Iris pigment epithelial cell (primary cell): ENCODE results near the gene GPR137B.
A peak's percentile ranks its signal among the peaks of the same experiment; 100 is the strongest.

Source experiments
- DNase-seq: peaks from one replicate; pipeline ENCODE4 v3.0.0-alpha.2; 2011; ENCODE audit warnings: low read depth

GPR137B gene, protein sequence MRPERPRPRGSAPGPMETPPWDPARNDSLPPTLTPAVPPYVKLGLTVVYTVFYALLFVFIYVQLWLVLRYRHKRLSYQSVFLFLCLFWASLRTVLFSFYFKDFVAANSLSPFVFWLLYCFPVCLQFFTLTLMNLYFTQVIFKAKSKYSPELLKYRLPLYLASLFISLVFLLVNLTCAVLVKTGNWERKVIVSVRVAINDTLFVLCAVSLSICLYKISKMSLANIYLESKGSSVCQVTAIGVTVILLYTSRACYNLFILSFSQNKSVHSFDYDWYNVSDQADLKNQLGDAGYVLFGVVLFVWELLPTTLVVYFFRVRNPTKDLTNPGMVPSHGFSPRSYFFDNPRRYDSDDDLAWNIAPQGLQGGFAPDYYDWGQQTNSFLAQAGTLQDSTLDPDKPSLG

DNA sequence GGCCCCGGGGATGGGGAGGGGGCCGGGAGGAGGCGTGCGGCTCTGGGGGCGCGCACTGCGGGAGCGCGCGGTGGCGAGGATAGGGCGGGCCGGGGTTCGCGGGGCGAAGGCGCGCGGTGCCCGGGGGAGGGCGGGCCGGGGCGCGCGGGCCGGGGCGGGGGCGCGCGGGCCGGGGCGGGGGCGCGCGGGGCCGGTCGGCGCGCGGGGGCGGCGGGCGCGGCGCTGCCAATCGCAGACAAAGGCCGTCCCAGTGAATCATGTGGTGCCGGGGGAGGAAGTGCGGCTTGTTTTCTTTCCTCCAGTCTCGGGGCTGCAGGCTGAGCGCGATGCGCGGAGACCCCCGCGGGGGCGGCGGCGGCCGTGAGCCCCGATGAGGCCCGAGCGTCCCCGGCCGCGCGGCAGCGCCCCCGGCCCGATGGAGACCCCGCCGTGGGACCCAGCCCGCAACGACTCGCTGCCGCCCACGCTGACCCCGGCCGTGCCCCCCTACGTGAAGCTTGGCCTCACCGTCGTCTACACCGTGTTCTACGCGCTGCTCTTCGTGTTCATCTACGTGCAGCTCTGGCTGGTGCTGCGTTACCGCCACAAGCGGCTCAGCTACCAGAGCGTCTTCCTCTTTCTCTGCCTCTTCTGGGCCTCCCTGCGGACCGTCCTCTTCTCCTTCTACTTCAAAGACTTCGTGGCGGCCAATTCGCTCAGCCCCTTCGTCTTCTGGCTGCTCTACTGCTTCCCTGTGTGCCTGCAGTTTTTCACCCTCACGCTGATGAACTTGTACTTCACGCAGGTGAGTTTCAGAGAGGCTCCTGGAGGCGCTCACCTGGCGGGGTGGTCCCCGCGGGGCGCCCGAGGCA lies at the start of gene GPR137B:
GPR137B (plus strand) TSS at position 287 of the 851 bp plus-strand sequence; CDS start at position 371, 84 bp downstream.
- DNase-seq: peak; percentile 63

DNA sequence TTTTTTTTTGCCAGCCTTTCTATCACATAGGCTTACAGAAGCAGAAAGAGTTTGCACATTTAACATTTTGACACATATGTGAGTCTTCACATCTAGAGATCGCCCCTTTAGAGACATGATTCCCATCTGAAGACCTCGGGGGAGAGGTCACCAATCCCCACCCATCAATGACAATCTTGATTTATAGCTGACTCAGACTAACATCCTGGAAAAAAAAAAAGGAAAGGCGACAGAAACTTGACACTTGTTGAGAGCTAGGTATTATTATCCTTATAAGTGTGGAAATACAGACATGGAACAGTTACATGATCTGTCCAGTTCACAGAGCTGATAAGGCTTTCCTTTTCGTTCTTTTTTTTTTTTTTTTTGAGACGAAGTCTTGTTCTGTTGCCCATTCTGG lies 49.4 kb upstream of the GPR137B start:
- no peak for DNase-seq

DNA sequence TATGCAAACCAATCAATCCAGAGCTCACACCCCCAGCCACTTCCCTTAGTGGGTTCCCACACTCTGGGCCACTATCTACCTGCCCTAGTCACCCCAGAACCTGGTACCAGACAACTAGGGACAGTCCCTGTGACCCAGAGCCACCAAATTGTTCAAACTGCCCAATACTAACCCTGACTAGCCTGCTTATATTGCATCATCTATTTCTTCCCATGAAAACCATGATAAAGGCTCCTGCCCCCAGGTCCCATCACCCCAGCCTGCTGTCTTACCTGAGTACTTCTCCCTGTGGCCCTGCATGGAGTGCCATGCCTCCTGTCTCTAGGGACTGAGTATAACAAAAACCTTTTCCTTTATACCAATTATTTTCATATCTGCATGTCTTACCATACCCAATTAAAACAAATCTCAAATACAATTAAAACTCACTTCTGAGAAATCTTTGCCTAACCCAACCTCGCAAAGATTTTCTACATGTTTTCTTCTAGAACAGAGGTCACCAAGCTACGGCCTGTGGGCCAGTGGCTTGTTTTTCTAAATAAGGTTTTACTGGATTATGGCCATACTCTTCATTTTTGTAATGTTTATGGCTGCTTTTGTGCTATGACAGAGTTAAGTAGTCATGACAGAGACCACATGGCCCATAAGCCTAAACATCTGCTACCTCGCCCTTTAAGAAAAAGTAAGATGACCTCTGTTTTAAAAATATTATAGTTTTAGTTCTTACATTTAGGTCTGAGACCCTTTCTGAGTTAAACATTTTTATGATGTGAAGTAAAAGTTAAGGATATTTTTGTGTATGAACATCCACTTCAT lies 46.4 kb upstream of the GPR137B start:
- no peak for DNase-seq

DNA sequence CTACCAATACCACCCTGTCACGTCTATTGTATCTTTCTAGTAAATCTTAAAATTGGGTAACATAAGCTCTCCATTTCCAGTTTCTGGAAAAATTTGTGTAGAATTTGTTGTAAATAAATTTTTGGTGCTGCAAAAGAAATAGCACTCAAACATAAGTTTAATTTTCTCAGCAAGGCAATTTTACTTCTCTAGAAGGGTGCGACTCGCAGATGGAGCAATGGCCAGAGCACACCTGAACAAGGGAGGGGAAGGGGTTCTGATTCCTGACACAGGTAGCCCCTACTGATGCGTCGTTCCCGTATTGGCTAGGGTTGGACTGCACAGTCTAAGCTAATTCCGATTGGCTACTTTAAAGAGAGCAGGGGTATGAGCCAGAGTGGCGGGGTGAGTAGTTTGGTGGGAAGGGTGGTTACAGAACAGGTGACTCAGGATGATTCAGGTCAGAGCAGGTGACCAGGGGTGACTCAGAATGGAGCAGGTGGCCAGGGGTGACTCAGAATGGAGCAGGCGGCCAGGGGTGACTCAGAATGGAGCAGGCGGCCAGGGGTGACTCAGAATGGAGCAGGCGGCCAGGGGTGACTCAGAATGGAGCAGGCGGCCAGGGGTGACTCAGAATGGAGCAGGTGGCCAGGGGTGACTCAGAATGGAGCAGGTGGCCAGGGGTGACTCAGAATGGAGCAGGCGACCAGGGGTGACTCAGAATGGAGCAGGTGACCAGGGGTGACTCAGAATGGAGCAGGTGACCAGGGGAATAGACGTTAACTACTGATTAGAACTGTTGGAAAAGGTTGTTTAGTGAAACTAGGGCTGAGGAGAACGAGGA lies 45.5 kb upstream of the GPR137B start:
- peak; percentile 82 for DNase-seq

DNA sequence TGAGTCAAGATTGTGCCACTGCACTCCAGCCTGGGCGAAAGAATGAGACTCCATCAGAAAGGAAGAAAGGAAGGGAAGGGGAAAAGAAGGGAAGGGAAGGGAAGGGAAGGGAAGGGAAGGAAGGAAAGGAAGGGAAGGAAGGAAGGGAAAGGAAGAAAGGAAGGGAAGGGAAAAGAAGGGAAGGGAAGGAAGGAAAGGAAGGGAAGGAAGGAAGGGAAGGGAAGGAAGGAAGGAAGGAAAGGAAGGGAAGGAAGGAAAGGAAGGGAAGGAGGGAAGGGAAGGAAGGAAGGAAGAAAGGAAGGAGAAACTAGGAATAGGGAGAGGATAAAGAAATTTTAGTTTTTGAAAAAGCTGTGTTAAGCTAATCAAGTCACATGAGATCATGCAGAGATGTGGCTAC lies 44.1 kb upstream of the GPR137B start:
- no peak for DNase-seq

DNA sequence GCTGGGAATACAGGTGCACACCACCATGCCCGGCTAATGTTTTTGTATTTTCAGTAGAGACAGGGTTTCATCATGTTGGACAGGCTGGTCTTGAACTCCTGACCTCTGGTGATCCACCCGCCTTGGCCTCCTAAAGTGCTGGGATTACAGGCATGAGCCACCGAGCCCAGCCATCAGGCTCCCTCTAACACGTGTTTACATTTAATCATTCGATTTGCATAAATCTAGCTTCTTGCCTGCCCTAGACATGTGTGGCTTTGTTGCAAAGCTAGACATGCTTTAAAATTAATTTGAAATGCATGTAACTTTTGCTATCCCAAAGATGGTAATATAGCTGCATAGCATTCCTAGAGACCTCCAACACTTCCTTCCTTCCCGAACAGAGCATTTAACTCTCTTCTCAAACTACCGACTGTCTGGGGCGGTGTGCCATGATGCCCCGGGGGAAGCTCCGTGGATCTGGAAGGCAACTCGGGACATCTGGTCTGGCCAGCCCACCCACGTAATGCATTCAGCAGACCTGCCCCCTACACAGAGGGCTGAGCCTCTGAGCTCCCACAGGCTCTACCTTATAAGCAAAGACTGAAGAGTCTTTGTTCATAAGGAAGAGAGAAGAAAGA lies 42.9 kb upstream of the GPR137B start:
- DNase-seq: peak; percentile 14

DNA sequence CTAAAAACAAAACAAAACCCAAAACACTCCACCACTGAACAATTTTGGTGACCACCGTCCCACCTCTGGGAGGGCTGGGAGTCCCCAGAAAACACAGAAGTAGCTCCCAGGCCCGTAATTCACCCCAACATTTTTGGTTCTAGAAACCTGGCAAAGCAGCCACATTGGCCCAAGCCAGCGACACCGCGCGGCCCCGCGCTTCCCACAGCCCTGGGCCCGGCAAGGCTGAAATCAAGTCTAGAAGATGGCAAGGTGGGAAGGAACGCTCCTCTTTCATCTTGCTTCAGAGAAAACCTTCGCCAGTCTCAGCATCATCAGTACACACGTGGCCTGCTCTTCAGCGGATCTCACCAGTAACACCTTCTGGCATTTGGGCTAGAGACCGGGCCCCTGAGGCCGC lies 41.5 kb upstream of the GPR137B start:
- DNase-seq: no peak

DNA sequence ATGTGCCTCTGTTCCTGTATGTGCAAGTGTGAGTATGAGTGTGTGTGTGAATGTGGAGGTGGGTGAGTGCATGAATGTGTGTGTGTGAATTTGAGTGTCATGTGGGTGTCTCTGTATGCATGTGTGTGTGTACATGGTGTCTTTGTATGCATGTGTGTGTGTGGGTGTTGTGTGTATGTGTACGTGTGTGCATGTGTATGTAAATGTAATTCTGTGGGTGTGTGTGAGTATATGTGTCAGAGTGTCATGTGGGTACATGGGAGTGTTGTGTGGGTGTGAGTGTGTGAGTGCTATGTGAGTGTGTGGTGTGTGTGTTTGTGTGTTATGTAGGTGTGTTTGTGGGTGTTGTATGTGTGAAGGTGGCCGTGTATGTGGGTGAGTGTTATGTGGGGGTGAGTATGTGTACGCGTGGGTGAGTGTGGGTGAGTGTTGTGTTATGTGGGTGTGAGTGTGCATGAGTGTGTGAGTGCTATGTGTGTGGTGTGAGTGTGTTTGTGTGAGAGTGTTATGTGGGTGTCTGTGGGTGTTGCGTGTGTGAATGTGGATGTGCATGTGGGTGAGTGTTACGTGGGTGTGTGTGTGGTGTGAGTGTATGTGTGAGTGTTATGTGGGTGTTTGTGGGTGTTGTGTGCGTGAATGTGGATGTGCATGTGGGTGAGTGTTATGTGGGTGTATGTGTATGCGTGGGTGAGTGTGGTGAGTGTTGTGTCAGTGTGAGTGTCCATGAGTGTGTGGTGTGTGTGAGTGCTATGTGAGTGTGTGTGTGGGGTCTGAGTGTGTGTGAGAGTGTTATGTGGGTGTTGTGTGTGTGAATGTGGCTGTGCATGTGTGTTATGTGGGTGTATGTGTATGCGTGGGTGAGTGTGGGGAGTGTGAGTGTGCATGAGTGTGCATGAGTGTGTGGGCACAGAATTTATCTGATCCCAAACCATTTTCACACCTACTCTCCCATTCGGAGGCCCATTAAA lies 40.8 kb upstream of the GPR137B start:
- no peak for DNase-seq

DNA sequence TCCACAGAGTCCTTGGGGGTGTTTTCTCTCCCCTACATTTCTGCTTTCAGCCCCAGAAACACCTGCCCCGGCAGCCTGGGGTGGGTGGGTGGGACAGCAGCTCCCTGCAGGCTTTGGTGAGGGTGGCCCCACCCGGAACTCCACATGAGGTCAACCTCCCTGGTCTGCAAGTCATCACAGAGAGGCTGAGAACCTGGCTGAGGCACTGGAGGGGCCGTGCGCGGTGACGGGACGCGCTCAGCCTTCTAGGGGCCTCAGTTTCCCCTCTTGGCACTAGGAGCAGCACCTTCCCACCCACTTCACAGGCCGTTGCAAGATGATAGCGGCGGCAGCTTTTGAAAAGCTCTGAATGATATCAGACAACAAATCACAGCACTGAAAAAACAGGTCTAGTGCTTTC lies 39.7 kb upstream of the GPR137B start:
- DNase-seq: no peak

DNA sequence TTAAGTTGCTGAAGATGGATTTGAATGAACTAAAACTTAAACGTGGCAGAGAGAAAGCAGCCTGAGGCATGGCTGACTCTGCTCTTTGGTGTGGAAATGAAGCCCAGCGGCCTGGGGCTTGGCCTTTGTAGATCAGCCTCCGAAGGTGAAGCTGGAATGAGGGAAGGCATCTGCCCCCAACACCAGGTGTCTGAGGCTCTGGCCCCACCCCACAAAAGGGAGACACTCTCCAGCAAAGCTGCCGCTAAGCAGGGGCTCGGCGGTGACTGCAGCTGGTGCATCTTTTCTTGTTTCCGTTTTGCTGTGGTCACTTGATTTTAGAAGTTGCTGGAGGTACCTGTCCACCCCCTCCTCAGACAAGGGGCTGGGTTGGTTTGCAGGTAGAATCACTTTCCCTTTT lies 39.3 kb upstream of the GPR137B start:
- no peak for DNase-seq

DNA sequence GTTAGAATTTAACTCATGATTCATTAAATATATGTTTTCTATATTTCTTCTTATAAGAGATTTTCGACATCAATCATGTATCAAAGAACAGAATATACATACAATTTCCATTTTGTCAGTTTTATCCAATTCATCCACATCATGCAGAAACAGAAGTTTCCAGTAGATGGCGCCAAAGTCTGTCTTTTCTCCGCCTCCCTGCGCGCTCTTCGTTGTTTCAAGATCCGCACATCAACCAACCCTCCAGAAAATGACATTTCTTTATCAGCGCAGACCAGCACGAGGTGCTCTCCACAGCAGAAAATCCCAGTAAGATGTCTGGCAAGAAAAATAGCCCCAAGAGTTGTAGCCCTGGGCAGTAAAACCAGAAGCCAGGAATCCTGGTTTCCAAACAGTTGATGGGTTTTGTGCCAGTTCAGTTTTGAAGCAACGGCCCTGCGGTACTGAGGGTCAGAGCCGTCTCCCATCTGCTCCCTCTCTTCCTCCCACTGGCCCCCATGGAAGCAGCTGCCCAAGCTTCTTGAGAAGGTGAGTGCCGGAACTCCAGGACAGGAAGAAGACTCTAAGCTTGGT lies 38.6 kb upstream of the GPR137B start:
- DNase-seq: peak; percentile 53

DNA sequence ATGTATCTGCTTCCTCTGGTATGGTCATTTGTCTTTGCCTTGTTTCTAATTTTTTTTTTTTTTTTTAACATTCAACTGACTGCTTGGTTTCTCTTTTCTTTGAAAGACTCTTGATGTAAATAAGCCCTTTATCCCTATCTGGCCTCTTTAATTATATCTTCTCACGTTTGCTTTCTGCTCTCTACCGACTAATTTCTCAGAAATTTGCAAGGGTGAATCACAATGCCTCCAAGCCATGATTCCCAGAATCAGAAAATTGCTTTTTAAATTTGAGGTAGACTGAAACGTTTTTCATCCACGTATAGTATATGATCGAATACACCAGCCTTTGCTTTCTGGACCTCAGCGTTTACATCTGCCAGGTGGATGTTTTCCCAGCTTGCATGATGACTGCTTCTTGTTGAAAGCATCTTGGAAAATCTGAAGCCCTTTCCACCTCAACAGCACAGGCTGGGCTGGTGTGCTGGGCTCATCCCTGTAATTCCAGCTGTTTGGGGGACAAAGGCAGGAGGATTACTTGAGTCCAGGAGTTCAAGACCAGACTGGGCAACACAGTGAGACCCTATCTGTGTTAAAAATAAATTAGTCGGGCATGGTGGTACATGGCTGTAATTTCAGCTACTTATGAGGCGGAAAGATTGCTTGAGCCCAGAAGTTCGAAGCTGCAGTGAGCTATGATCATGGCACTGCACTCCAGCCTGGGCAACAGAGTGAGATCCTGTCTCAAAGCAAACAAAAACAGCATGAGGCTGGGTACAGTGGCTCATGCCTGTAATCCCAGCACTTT lies 35.0 kb upstream of the GPR137B start:
- DNase-seq: no peak

DNA sequence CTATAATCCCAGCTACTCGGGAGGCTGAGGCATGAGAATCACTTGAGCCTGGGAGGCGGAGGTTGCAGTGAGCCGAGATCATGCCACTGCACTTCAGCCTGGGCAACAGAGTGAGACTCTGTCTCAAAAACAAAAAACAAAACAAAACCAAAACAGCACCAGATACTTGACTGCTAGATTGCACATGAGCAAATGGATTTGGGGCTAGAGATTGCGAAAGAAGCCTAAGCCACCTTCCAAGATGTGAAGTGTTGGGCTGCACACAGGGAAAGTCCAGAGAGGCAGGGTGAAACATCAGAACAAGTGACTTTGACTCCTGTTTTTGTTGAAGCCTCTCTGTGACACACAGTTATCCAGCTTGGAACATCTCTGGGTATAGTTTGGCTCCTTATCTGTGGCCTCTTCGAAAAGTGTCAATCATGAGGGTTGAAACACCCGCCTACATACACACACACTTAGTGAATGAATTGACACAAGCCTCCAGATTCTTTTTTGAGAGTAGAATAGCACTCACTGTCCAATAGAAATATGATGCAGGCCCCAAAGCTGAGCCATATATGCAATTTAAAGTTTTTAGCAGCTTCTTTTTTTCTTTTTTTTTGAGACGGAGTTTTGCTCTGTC lies 34.2 kb upstream of the GPR137B start:
- DNase-seq: peak; percentile 57

DNA sequence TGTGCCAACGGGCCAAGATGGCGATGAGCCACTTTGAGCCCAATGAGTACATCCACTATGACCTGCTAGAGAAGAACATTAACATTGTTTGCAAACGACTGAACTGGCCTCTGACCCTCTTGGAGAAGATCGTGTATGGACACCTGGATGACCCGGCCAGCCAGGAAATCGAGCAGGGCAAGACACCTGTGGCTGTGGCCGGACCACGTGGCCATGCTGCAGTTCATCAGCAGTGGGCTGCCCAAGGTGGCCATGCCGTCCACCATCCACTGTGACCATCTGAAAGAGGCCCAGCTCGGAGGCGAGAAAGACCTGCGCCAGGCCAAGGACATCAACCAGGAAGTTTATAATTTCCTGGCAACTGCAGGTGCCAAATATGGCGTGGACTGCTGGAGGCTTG lies 32.2 kb upstream of the GPR137B start:
- DNase-seq: no peak

DNA sequence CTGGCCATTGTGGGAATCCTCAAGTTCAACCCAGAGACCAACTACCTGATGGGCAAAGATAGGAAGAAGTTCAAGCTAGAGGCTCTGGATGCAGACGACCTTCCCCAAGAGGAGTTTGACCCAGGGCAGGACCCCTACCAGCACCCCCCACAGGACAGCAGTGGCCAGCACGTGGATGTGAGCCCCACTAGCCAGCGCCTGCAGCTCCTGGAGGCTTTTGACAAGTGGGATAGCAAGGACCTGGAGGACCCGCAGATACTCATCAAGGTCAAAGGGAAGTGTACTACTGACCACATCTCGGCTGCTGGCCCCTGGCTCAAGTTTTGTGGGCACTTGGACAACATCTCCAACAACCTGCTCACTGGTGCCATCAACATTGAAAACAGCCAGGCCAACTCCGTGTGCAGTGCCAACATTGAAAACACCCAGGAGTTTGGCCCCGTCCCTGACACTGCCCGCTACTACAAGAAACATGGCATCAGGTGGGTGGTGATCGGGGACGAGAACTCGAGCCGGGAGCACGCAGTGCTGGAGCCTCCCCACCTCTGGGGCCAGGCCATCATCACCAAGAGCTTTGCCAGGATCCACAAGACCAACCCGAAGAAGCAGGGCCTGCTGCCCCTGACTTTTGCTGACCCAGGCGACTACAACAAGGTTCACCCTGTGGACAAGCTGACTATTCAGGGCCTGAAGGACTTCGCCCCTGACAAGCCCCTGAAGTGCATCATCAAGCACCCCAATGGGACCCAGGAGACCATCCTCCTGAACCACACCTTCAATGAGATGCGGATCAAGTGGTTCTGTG lies 30.6 kb upstream of the GPR137B start:
- DNase-seq: no peak

DNA sequence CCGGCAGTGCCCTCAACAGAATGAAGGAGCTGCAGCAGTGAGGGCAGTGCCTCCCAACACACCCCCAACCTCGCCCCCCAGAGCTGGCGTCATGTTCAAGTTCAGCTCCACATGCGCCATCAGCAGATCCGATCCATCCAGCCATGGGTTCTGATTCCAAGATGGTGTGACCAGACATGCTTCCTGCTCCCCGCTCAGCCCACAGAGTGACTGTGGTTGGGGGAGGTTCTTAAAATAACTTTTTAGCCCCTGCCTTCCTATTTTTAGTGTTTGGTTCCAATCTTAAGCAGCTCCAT lies 30.1 kb upstream of the GPR137B start:
- DNase-seq: no peak

DNA sequence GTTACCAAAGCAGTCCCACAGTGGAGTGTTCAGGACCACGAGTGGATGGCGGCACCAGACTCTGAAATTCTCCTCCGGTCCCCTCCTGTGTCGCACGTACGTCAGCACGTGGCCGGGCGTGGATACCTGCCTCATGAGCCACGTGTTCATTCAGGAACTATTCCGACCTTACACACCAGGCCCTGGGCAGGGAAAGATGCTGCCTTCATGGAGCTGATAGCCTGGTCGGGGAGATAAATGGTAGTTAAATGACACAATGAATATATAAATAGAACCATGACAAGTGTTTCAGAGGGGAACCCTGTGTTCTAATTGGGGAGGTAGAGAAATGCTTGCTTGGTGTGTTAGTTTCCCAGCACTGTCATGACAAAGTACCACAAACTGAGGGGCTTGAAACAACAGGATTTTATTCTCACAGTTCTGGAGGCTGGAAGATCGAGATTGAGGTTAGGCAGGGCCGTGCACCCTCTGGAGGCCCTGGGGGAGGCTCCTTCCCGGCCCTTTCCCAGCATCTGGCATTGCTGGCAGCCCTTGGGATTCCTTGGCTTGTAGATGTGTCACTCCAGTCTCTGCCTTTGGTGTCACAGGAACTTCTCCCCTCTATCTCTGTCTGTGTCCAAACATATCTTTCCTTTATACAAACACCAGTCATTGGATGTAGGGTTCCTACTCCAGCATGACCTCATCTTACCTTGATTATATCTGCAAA lies 28.9 kb upstream of the GPR137B start:
- no peak for DNase-seq
